ENCODE results near the gene ABTB2.

The ABTB2 gene

DNA sequence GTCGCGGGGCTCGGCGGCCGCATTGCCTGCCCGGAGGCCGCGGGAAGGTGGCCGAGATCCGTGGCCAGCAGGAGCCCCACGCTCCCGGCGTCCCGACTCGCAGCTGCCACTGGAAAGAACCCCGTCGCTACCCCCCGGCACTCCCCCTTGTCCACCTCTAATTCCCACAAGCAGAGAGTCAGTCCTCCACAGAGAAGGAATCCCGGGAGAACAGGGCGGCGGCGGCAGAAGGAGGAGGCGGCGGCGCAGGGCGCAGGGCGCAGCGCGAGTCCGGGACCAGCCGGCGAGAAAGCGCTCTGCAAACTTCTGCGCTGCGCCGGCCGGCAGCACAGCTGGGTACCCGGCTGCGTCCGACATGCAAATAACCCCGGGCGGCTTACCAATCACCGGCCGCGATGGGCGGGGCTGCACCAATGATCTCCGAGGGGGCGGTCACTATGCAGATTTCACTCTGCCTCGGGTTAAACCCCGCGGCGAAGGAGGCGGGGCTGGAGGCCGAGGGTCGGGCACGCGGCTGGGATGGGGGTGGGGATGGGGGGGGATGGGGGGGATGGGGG, at the start of gene ABTB2:
ABTB2 (minus strand) TSS at position 310 of the 557 bp plus-strand sequence.
- no peaks in the 10 kb centered on the region for H3K36me3 ChIP-seq (ENCODE audit: insufficient read depth, low read length)
- H3K4me1 ChIP-seq (ENCODE audit: insufficient read depth, low read length): peaks cover 18% of the 10 kb centered on the region
- peak within 1 kb of the TSS; percentile 53; the same call in 1 of the 2 replicates for H3K27ac ChIP-seq (ENCODE audit: low read length)
- peak; percentile 94 for DNase-seq
- ATAC-seq (ENCODE audit: insufficient read depth, low read depth): peak; percentile 95
- peak within 1 kb of the TSS; percentile 80 for H3K4me2 ChIP-seq (ENCODE audit: insufficient read depth, low read length)
- H2AFZ ChIP-seq (ENCODE audit: low read depth, low read length): peak within 1 kb of the TSS; percentile 72
- 0 out of 2 replicates have a peak, but pooled peaks cover 3% of the 10 kb centered on the region for H4K20me1 ChIP-seq (ENCODE audit: insufficient read depth, low read length)
- no peaks in the 10 kb centered on the region for H3K79me2 ChIP-seq (ENCODE audit: insufficient read depth, low read length)
- no peaks in the 10 kb centered on the region for H3K9me3 ChIP-seq (ENCODE audit: insufficient read depth, low read length, severe bottlenecking)
- peak within 1 kb of the TSS in 1 of 2 experiments; percentile 57; a peak in 2 of 4 replicates for H3K4me3 ChIP-seq (ENCODE audit: low read depth in 1 of 2, low read length in 2 of 2)
- no peak for TF ChIP-seq EZH2 (IDR thresholded peaks at IDR 0.05; ENCODE audit: borderline replicate concordance, low read depth, low read length, severe bottlenecking)
- TF ChIP-seq, protein P1, sequence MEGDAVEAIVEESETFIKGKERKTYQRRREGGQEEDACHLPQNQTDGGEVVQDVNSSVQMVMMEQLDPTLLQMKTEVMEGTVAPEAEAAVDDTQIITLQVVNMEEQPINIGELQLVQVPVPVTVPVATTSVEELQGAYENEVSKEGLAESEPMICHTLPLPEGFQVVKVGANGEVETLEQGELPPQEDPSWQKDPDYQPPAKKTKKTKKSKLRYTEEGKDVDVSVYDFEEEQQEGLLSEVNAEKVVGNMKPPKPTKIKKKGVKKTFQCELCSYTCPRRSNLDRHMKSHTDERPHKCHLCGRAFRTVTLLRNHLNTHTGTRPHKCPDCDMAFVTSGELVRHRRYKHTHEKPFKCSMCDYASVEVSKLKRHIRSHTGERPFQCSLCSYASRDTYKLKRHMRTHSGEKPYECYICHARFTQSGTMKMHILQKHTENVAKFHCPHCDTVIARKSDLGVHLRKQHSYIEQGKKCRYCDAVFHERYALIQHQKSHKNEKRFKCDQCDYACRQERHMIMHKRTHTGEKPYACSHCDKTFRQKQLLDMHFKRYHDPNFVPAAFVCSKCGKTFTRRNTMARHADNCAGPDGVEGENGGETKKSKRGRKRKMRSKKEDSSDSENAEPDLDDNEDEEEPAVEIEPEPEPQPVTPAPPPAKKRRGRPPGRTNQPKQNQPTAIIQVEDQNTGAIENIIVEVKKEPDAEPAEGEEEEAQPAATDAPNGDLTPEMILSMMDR (IDR thresholded peaks at IDR 0.05; ENCODE audit: borderline replicate concordance, extremely low read depth, low read length, poor library complexity, severe bottlenecking): no peak
- peak within 1 kb of the TSS; percentile 39 for H3K9ac ChIP-seq (ENCODE audit: low read depth, low read length)
- H3K27me3 ChIP-seq (ENCODE audit: insufficient read depth, low read length, poor library complexity): peaks cover 4% of the 10 kb centered on the region

- H4K20me1 ChIP-seq (ENCODE audit: insufficient read depth, low read length): no peaks in the 10 kb centered on the region
- no peaks in the 10 kb centered on the region for H3K4me1 ChIP-seq (ENCODE audit: insufficient read depth, low read length)
- no peaks in the 10 kb centered on the region for H3K79me2 ChIP-seq (ENCODE audit: insufficient read depth, low read length)
- H3K4me3 ChIP-seq (ENCODE audit: low read depth in 1 of 2, low read length in 2 of 2): no peak overlapping the region
- no peaks in the 10 kb centered on the region for H3K9me3 ChIP-seq (ENCODE audit: insufficient read depth, low read length, severe bottlenecking)
- no peak for TF ChIP-seq EZH2 (IDR thresholded peaks at IDR 0.05; ENCODE audit: borderline replicate concordance, low read depth, low read length, severe bottlenecking)
- TF ChIP-seq, protein P1 (IDR thresholded peaks at IDR 0.05; ENCODE audit: borderline replicate concordance, extremely low read depth, low read length, poor library complexity, severe bottlenecking): no peak
- no peak overlapping the region for H3K4me2 ChIP-seq (ENCODE audit: insufficient read depth, low read length)
- H3K36me3 ChIP-seq (ENCODE audit: insufficient read depth, low read length): no peaks in the 10 kb centered on the region
- ATAC-seq (ENCODE audit: insufficient read depth, low read depth): no peak
- H2AFZ ChIP-seq (ENCODE audit: low read depth, low read length): no peak overlapping the region
- DNase-seq: no peak
- H3K27me3 ChIP-seq (ENCODE audit: insufficient read depth, low read length, poor library complexity): peaks cover 5% of the 10 kb centered on the region
- H3K27ac ChIP-seq (ENCODE audit: low read length): no peak overlapping the region
- H3K9ac ChIP-seq (ENCODE audit: low read depth, low read length): no peak overlapping the region
Measured at GRCh38 chr11:34407121-34407813, 49.5 kb upstream of the ABTB2 start.

GRCh38 chr11:34406413-34406812, 48.6 kb upstream of the ABTB2 start:
- no peaks in the 10 kb centered on the region for H3K9me3 ChIP-seq (ENCODE audit: insufficient read depth, low read length, severe bottlenecking)

More at GRCh38 chr11:34406413-34406812, 48.6 kb upstream of the ABTB2 start:
- no peak for ATAC-seq (ENCODE audit: insufficient read depth, low read depth)
- TF ChIP-seq, protein P1 (IDR thresholded peaks at IDR 0.05; ENCODE audit: borderline replicate concordance, extremely low read depth, low read length, poor library complexity, severe bottlenecking): no peak
- no peak for TF ChIP-seq EZH2 (IDR thresholded peaks at IDR 0.05; ENCODE audit: borderline replicate concordance, low read depth, low read length, severe bottlenecking)
- Histone ChIP-seq H3K4me2 (ENCODE audit: insufficient read depth, low read length) (no peak overlapping the region), H4K20me1 (ENCODE audit: insufficient read depth, low read length) (no peaks in the 10 kb centered on the region), H3K36me3 (ENCODE audit: insufficient read depth, low read length) (no peaks in the 10 kb centered on the region), H2AFZ (ENCODE audit: low read depth, low read length) (no peak overlapping the region), H3K27ac (ENCODE audit: low read length) (no peak overlapping the region), H3K4me1 (ENCODE audit: insufficient read depth, low read length) (no peaks in the 10 kb centered on the region), H3K79me2 (ENCODE audit: insufficient read depth, low read length) (no peaks in the 10 kb centered on the region), H3K4me3 (ENCODE audit: low read depth in 1 of 2, low read length in 2 of 2) (no peak overlapping the region), H3K9ac (ENCODE audit: low read depth, low read length) (no peak overlapping the region), H3K27me3 (ENCODE audit: insufficient read depth, low read length, poor library complexity) (peaks cover 5% of the 10 kb centered on the region)
- no peak for DNase-seq

Measured in DND-41 (cell line).